HEK293 (cell line): ENCODE measurements around the gene MBLAC2.

ENCODE experiments used
- CTCF ChIP-seq: fragments of 450-650 bp; formaldehyde crosslinking; IDR thresholded peaks from 2 replicates; pipeline ENCODE4 v1.5.1; 2016; ENCODE audit warnings: missing biosample characterization, missing genetic modification characterization
- YY1 ChIP-seq: fragments of 450-650 bp; formaldehyde crosslinking; IDR thresholded peaks from 2 replicates; pipeline ENCODE4 v1.5.1; 2018; ENCODE audit warnings: missing biosample characterization, missing genetic modification characterization
- YY2 ChIP-seq: fragments of 450-650 bp; formaldehyde crosslinking; IDR thresholded peaks from 2 replicates; pipeline ENCODE4 v1.5.1; 2016; ENCODE audit warnings: missing biosample characterization, missing genetic modification characterization
- ZFP69B ChIP-seq: fragments of 450-650 bp; formaldehyde crosslinking; IDR thresholded peaks from 2 replicates; pipeline ENCODE4 v1.5.1; 2016; ENCODE audit warnings: missing biosample characterization, missing genetic modification characterization
- ZNF23 ChIP-seq: fragments of 450-650 bp; formaldehyde crosslinking; IDR thresholded peaks from 2 replicates; pipeline ENCODE4 v1.5.1; 2016; ENCODE audit warnings: missing biosample characterization, missing genetic modification characterization, borderline replicate concordance
- ZNF350 ChIP-seq: fragments of 450-650 bp; formaldehyde crosslinking; IDR thresholded peaks from 2 replicates; pipeline ENCODE4 v1.5.0; 2017; ENCODE audit warnings: missing biosample characterization, mild to moderate bottlenecking, missing genetic modification characterization
- ZNF366 ChIP-seq: fragments of 450-650 bp; formaldehyde crosslinking; conservative IDR thresholded peaks from 2 replicates; pipeline ENCODE4 v1.5.1; 2016; ENCODE audit warnings: missing biosample characterization, missing genetic modification characterization
- ZNF626 ChIP-seq: fragments of 450-650 bp; sonication (Bioruptor Pico); formaldehyde crosslinking; IDR thresholded peaks from 2 replicates; pipeline ENCODE4 v1.5.1; 2018; ENCODE audit warnings: missing biosample characterization, missing genetic modification characterization, inconsistent platforms
- ZNF664 ChIP-seq: fragments of 450-650 bp; formaldehyde crosslinking; IDR thresholded peaks from 2 replicates; pipeline ENCODE4 v1.5.1; 2016; ENCODE audit warnings: missing biosample characterization, missing genetic modification characterization
- TF ChIP-seq, protein P1 (sequence below): fragments of 450-650 bp; formaldehyde crosslinking; IDR thresholded peaks from 2 replicates; pipeline ENCODE4 v1.5.1; 2017; ENCODE audit warnings: missing biosample characterization, missing genetic modification characterization

- TF ChIP-seq ZFP69B (no peak), YY1 (no peak), ZNF350 (tag by site-specific recombination) (no peak), YY2 (tag by site-specific recombination) (no peak), ZNF366 (tag by site-specific recombination) (no peak), ZNF23 (tag by site-specific recombination) (no peak), ZNF626 (tag by site-specific recombination) (no peak), CTCF (tag by site-specific recombination) (no peak), ZNF664 (tag by site-specific recombination) (no peak)
- TF ChIP-seq, protein P1, sequence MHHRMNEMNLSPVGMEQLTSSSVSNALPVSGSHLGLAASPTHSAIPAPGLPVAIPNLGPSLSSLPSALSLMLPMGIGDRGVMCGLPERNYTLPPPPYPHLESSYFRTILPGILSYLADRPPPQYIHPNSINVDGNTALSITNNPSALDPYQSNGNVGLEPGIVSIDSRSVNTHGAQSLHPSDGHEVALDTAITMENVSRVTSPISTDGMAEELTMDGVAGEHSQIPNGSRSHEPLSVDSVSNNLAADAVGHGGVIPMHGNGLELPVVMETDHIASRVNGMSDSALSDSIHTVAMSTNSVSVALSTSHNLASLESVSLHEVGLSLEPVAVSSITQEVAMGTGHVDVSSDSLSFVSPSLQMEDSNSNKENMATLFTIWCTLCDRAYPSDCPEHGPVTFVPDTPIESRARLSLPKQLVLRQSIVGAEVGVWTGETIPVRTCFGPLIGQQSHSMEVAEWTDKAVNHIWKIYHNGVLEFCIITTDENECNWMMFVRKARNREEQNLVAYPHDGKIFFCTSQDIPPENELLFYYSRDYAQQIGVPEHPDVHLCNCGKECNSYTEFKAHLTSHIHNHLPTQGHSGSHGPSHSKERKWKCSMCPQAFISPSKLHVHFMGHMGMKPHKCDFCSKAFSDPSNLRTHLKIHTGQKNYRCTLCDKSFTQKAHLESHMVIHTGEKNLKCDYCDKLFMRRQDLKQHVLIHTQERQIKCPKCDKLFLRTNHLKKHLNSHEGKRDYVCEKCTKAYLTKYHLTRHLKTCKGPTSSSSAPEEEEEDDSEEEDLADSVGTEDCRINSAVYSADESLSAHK (tag by site-specific recombination) = no peak
These were observed 6.1 kb upstream of the MBLAC2 start for GRCh38 chr5:90480699-90481098.
